B cell (primary cell): Measurements from ENCODE around the gene ARHGAP30. TPM values are rescaled to one million over a fixed set of nuclear protein-coding genes. Genes with fewer than 3 reads are reported as not detected.

Experiments
- ATAC-seq: fragments of 200-7000 bp; cut with Tn5 transposase; one replicate; pipeline ENCODE4 v1.10.0; 2021; ENCODE audit warnings: low read depth, mild to moderate bottlenecking, moderate number of reproducible peaks, moderate library complexity
- CTCF ChIA-PET: fragments of 350-600 bp; sonication (Branson Sonifier 250); formaldehyde crosslinking; loops from one replicate; lab custom pipeline; 2021; ENCODE audit warnings: antibody characterized with exemption, inconsistent platforms; lab: Charles Lee
- POLR2A ChIA-PET: fragments of 350-600 bp; sonication (Branson Sonifier 250); formaldehyde crosslinking; loops from one replicate; lab custom pipeline; 2021; ENCODE audit warnings: antibody characterized with exemption; lab: Charles Lee
- DNase-seq: peaks from one replicate; pipeline ENCODE4 v3.0.0; 2013
- H2AFZ ChIP-seq: 2 replicates; pipeline ENCODE4 v1.6.1; 2012; ENCODE audit warnings: mild to moderate bottlenecking, low read depth, low read length; ENCODE audit not compliant: insufficient read depth, poor library complexity, severe bottlenecking
- H3K27ac ChIP-seq, 2 donors: 1 replicate in 1 of 2; 2 replicates in 1 of 2; pipeline ENCODE4 v1.5.1; 2012 to 2013; ENCODE audit warnings: low read length in 2 of 2, mild to moderate bottlenecking in 2 of 2, moderate library complexity in 1 of 2
- H3K27me3 ChIP-seq, 4 experiments: fragments of 200-600 bp in 1 of 4; sonication (generic) in 1 of 4; replicated peaks in 1 of 4; 1 replicate in 2 of 4; 2 replicates in 2 of 4; pipeline versions ENCODE4 v1.6.1 to v1.7.0; 2013 to 2016; ENCODE audit warnings: low read length in 3 of 4, mild to moderate bottlenecking in 2 of 4, mixed read lengths in 1 of 4, moderate library complexity in 1 of 4; ENCODE audit not compliant: insufficient read depth in 4 of 4, control insufficient read depth in 3 of 4; ENCODE audit errors: control extremely low read depth in 1 of 4
- H3K36me3 ChIP-seq, 2 experiments: replicated peaks in 1 of 2; 1 replicate in 1 of 2; 2 replicates in 1 of 2; pipeline versions ENCODE4 v1.6.1 to v1.7.1; 2013; ENCODE audit warnings: low read length in 1 of 2; ENCODE audit not compliant: insufficient read depth in 2 of 2, control insufficient read depth in 1 of 2; ENCODE audit errors: control extremely low read depth in 1 of 2, extremely low read depth in 1 of 2
- H3K4me1 ChIP-seq, 2 donors: fragments of 200-600 bp in 1 of 2; sonication (generic) in 1 of 2; 1 replicate in 1 of 2; 2 replicates in 1 of 2; pipeline versions ENCODE4 v1.5.1 to v1.6.1; 2013 to 2017; ENCODE audit warnings: low read length in 2 of 2; ENCODE audit not compliant: control insufficient read depth in 2 of 2, insufficient read depth in 2 of 2
- H3K4me2 ChIP-seq: replicated peaks from 2 replicates; pipeline ENCODE3; 2012; ENCODE audit warnings: mild to moderate bottlenecking, low read depth, low read length; ENCODE audit not compliant: poor library complexity, severe bottlenecking
- H3K4me3 ChIP-seq, 5 experiments: fragments of 200-600 bp in 1 of 5; sonication (generic) in 1 of 5; 1 replicate in 3 of 5; 2 replicates in 2 of 5; pipeline versions ENCODE4 v1.5.1 to v1.7.0; 2011 to 2016; ENCODE audit warnings: low read length in 4 of 5, mild to moderate bottlenecking in 4 of 5, low read depth in 2 of 5, control low read depth in 1 of 5, moderate library complexity in 1 of 5; ENCODE audit not compliant: insufficient read depth in 1 of 5; ENCODE audit errors: control extremely low read depth in 1 of 5, extremely low read depth in 1 of 5
- H3K79me2 ChIP-seq: fragments of 200-600 bp; sonication (generic); one replicate; pipeline ENCODE4 v1.6.0; 2016; ENCODE audit warnings: low read length; ENCODE audit not compliant: control insufficient read depth, insufficient read depth
- H3K9ac ChIP-seq: fragments of 200-600 bp; sonication (generic); 2 replicates; pipeline ENCODE4 v1.6.1; 2017; ENCODE audit warnings: mild to moderate bottlenecking, low read length, moderate library complexity
- H3K9me3 ChIP-seq, 3 donors: one replicate each; pipeline versions ENCODE4 v1.6.1 to v1.7.1; 2013; ENCODE audit warnings: low read length in 2 of 3; ENCODE audit not compliant: control insufficient read depth in 2 of 3, insufficient read depth in 1 of 3; ENCODE audit errors: control extremely low read depth in 1 of 3
- H4K20me1 ChIP-seq: 2 replicates; pipeline ENCODE4 v1.6.0; 2012; ENCODE audit warnings: mild to moderate bottlenecking, low read length; ENCODE audit not compliant: insufficient read depth, control insufficient read depth, poor library complexity, severe bottlenecking
- H3K27ac Mint-ChIP-seq: one replicate; pipeline ENCODE4 v1.8.0; 2021; ENCODE audit warnings: mixed read lengths
- H3K27me3 Mint-ChIP-seq: one replicate; pipeline ENCODE4 v1.8.0; 2021; ENCODE audit warnings: mixed read lengths
- H3K4me1 Mint-ChIP-seq: one replicate; pipeline ENCODE4 v1.8.0; 2021; ENCODE audit warnings: mixed read lengths
- H3K4me3 Mint-ChIP-seq: one replicate; pipeline ENCODE4 v1.8.0; 2021; ENCODE audit warnings: mixed read lengths
- H3K9me3 Mint-ChIP-seq: one replicate; pipeline ENCODE4 v1.8.0; 2022; ENCODE audit warnings: mixed read lengths; ENCODE audit not compliant: insufficient read depth
- EZH2 ChIP-seq: IDR thresholded peaks from 2 replicates; pipeline ENCODE4 v1.6.1; 2012; ENCODE audit warnings: borderline replicate concordance, low read depth, mild to moderate bottlenecking, moderate library complexity, low read length; ENCODE audit not compliant: insufficient read depth, poor library complexity, severe bottlenecking
- WGBS: methylation state at CpG from one replicate; pipeline ENCODE4 v1.1.5; 2013; ENCODE audit warnings: missing lambda C conversion rate; ENCODE audit not compliant: insufficient coverage; 5-methylcytosine and 5-hydroxymethylcytosine counted together
- intact Hi-C: fragments of 100-400 bp; cut with micrococcal nuclease; formaldehyde crosslinking; loops from one replicate; pipeline ENCODE4 v1.10.0; 2022
- polyA plus RNA-seq: library from polyadenylated mRNA; depleted of rRNA; stranded (reverse); fragments of >200 nt; gene quantifications from 2 replicates; pipeline ENCODE4 v1.2.3, GENCODE V29; 2012
- total RNA-seq, 2 donors: library from RNA; stranded (reverse); fragments of 120-200 nt in 1 of 2; gene quantifications; 1 replicate in 1 of 2; 2 replicates in 1 of 2; pipeline versions ENCODE4 v1.2.3 to v1.2.4, GENCODE V29; 2013 to 2022
- TF ChIP-seq, protein P1 (sequence below): fragments of 200-600 bp; IDR thresholded peaks from one replicate; pipeline ENCODE4 v1.8.0; 2022; ENCODE audit warnings: antibody characterized with exemption, mild to moderate bottlenecking

Gene ARHGAP30
- total and polyA plus RNA-seq, 2 donors (not counting 1 experiment from before 2014, with no cell fraction given): 122 to 146 TPM

DNA sequence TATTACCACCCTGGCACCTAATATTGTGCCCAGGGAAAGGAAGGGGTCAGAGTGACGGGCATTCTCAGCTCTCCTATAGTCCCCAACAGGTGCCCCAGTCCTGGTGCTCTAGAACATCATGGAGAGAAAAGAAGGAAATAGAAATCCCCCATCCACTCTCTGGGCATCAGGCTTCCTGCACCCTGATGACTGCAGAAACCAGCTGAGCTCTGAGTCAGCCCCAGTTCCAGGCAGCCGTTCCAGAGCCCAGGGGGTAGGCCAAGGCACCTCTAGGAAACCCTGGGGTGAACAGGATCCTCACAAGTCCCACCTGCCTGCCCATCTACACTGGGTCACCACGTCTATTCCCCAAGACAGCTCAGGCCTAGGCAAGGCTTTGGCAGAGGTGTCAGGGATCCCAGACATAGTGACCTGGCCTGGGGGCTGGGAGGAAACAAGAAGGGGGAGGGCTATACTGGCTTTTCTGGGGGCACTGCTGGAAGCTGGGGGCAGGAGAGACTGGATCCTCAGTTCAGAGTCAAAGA, 19.0 kb upstream of the ARHGAP30 start:
- H3K27me3 Mint-ChIP-seq: peaks cover 3% of the 10 kb centered on the region
- H3K27ac ChIP-seq: no peak overlapping the region
- no peak overlapping the region for H2AFZ ChIP-seq
- H3K79me2 ChIP-seq: no peaks in the 10 kb centered on the region
- intact Hi-C loops: no loop called here
- no peak overlapping the region for H3K4me3 Mint-ChIP-seq
- ChIA-PET POLR2A (interaction anchor here (0.6 kb wide), 1 partner anchor 48 kb away, joined by 8 read pairs; no protein-coding TSS in a partner anchor), CTCF (interaction anchor here (0.8 to 1.2 kb wide), 2 partner anchors 24 to 91 kb away, joined by 3 to 4 read pairs; no protein-coding TSS in a partner anchor)
- H3K4me1 ChIP-seq: no peaks in the 10 kb centered on the region
- H3K27me3 ChIP-seq: no peaks in the 10 kb centered on the region
- ATAC-seq (no peak), DNase-seq (no peak)
- no peak overlapping the region for H3K4me2 ChIP-seq
- H3K27ac Mint-ChIP-seq: no peak overlapping the region
- H3K9me3 ChIP-seq: no peaks in the 10 kb centered on the region
- no peaks in the 10 kb centered on the region for H4K20me1 ChIP-seq
- WGBS: 94% methylated on average over 2 of the region's 3 CpGs
- no peak for TF ChIP-seq EZH2
- TF ChIP-seq, protein P1, sequence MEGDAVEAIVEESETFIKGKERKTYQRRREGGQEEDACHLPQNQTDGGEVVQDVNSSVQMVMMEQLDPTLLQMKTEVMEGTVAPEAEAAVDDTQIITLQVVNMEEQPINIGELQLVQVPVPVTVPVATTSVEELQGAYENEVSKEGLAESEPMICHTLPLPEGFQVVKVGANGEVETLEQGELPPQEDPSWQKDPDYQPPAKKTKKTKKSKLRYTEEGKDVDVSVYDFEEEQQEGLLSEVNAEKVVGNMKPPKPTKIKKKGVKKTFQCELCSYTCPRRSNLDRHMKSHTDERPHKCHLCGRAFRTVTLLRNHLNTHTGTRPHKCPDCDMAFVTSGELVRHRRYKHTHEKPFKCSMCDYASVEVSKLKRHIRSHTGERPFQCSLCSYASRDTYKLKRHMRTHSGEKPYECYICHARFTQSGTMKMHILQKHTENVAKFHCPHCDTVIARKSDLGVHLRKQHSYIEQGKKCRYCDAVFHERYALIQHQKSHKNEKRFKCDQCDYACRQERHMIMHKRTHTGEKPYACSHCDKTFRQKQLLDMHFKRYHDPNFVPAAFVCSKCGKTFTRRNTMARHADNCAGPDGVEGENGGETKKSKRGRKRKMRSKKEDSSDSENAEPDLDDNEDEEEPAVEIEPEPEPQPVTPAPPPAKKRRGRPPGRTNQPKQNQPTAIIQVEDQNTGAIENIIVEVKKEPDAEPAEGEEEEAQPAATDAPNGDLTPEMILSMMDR: no peak
- no peaks in the 10 kb centered on the region for H3K36me3 ChIP-seq
- no peak overlapping the region for H3K4me3 ChIP-seq
- no peak overlapping the region for H3K9ac ChIP-seq
- no peaks in the 10 kb centered on the region for H3K9me3 Mint-ChIP-seq
- H3K4me1 Mint-ChIP-seq: no peaks in the 10 kb centered on the region

DNA sequence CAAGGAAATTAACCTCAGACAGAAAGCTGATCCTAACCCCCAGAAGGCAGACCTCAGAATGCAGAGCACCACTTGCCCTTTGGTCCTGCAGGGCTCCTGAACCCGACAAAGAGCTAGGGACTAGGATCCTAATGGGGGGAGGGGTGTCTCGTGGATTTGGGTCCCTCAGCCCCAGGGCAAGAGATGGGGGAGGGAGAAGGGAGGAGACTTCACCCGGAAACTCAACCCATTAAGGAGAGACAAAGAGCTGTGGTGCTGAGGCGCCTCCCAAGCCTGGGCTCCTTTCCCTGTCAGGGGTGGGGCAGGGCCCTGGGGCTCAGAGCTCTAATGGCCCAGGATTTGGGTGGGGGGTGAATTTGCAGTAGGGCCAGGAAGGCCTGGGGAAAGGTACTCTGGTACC, 16.8 kb upstream of the ARHGAP30 start:
- intact Hi-C loops: no loop called here
- 85% methylated on average over 4 of the region's 4 CpGs for WGBS
- CTCF ChIA-PET: interaction anchor here (1.0 to 1.2 kb wide), 3 partner anchors 11 to 89 kb away, joined by 3 to 4 read pairs (median 3); no protein-coding TSS in a partner anchor

More for the DNA sequence above, 16.8 kb upstream of the ARHGAP30 start:
- ATAC-seq (no peak), DNase-seq (no peak)
- POLR2A ChIA-PET: interaction anchor here (0.5 kb wide), 1 partner anchor 60 kb away, joined by 4 read pairs; no protein-coding TSS in a partner anchor
- H3K9me3 Mint-ChIP-seq: no peaks in the 10 kb centered on the region
- H3K4me3 Mint-ChIP-seq: no peak overlapping the region
- Histone ChIP-seq H3K9me3 (no peaks in the 10 kb centered on the region), H3K79me2 (no peaks in the 10 kb centered on the region), H2AFZ (no peak overlapping the region), H3K4me2 (no peak overlapping the region), H3K27me3 (no peaks in the 10 kb centered on the region), H3K27ac (no peak overlapping the region), H3K4me3 (no peak overlapping the region), H3K36me3 (no peaks in the 10 kb centered on the region), H3K9ac (no peak overlapping the region), H3K4me1 (no peaks in the 10 kb centered on the region), H4K20me1 (no peaks in the 10 kb centered on the region)
- H3K4me1 Mint-ChIP-seq: no peaks in the 10 kb centered on the region
- TF ChIP-seq, protein P1: no peak
- no peak for TF ChIP-seq EZH2
- H3K27ac Mint-ChIP-seq: no peak overlapping the region
- peaks cover 3% of the 10 kb centered on the region for H3K27me3 Mint-ChIP-seq
